Epidermal melanocyte (primary cell): ENCODE measurements around the gene TUT1.
A peak's percentile ranks its signal among the peaks of the same experiment; 100 is the strongest.
"Not testable (repeated sequence)": the region's sequence is repeated elsewhere in the genome, so short reads cannot be mapped to it uniquely, and the experiment has no call there.

Experiments used
- DNase-seq: peaks from one replicate; pipeline ENCODE4 v3.0.0; 2011; ENCODE audit warnings: low spot score; ENCODE audit not compliant: insufficient read length

TUT1 gene

GRCh38 chr11:62578541-62578940 is 12.8 kb downstream of the TUT1 start:
- DNase-seq, result no peak

GRCh38 chr11:62577046-62577714 is 14.1 kb downstream of the TUT1 start:
- no peak for DNase-seq

- no peak for DNase-seq
Observed at GRCh38 chr11:62575837-62576236, 15.5 kb downstream of the TUT1 start.

GRCh38 chr11:62575156-62575555 is 16.2 kb downstream of the TUT1 start:
- DNase-seq, result no peak

- DNase-seq, result no peak
Observed at GRCh38 chr11:62574363-62575071, 16.8 kb downstream of the TUT1 start.

GRCh38 chr11:62573592-62574362 is 17.5 kb downstream of the TUT1 start, which contains the start of gene EEF1G:
Gene EEF1G (minus strand): TSS chr11:62573891. CDS start chr11:62573842, 49 bp downstream.
- peak; percentile 97 for DNase-seq

GRCh38 chr11:62573006-62573591 is 18.2 kb downstream of the TUT1 start:
- DNase-seq, result no peak

GRCh38 chr11:62572431-62572830 is 18.9 kb downstream of the TUT1 start:
- DNase-seq, result no peak

GRCh38 chr11:62571493-62571892 is 19.8 kb downstream of the TUT1 start:
- not testable (repeated sequence) for DNase-seq

- not testable (repeated sequence) for DNase-seq
Observed at GRCh38 chr11:62570903-62571302, 20.4 kb downstream of the TUT1 start.

GRCh38 chr11:62569611-62570010 is 21.7 kb downstream of the TUT1 start:
- DNase-seq, result no peak

- DNase-seq, result no peak
Observed at GRCh38 chr11:62567018-62567633, 24.2 kb downstream of the TUT1 start.

GRCh38 chr11:62566247-62566646 is 25.1 kb downstream of the TUT1 start:
- no peak for DNase-seq

GRCh38 chr11:62565100-62565802 is 26.1 kb downstream of the TUT1 start:
- DNase-seq, result no peak

GRCh38 chr11:62561677-62562230 is 29.6 kb downstream of the TUT1 start:
- not testable (repeated sequence) for DNase-seq

- peak; percentile 84 for DNase-seq
Observed at GRCh38 chr11:62560566-62561103, 30.7 kb downstream of the TUT1 start.

- not testable (repeated sequence) for DNase-seq
Observed at GRCh38 chr11:62559626-62560025, 31.7 kb downstream of the TUT1 start.

- no peak for DNase-seq
Observed at GRCh38 chr11:62559204-62559603, 32.1 kb downstream of the TUT1 start.

GRCh38 chr11:62558669-62559068 is 32.7 kb downstream of the TUT1 start:
- no peak for DNase-seq
